ENCODE results near the gene FGF14. TPM values are rescaled to one million over a fixed set of nuclear protein-coding genes. Genes with fewer than 3 reads are reported as not detected.

Gene FGF14
- total RNA-seq, 1 donor from 2014 or later: not detected

GRCh38 chr13:101757446-101758039, 644.3 kb downstream of the FGF14 start:
- no peaks in the 10 kb centered on the region for H3K36me3 ChIP-seq (ENCODE audit: control insufficient read depth, insufficient read depth, low read length)
- H3K27me3 ChIP-seq (ENCODE audit: control insufficient read depth, insufficient read depth, low read length): no peaks in the 10 kb centered on the region
- no peak for DNase-seq (ENCODE audit: low read depth)
- no peak overlapping the region for H3K4me3 ChIP-seq (ENCODE audit: low read depth, low read length)
- peak; percentile 57 for TF ChIP-seq CTCF (IDR thresholded peaks at IDR 0.05; ENCODE audit: insufficient read depth, low read length, poor library complexity, severe bottlenecking)

GRCh38 chr13:101755228-101755887, 646.5 kb downstream of the FGF14 start:
- TF ChIP-seq CTCF (IDR thresholded peaks at IDR 0.05; ENCODE audit: insufficient read depth, low read length, poor library complexity, severe bottlenecking): no peak
- no peak overlapping the region for H3K4me3 ChIP-seq (ENCODE audit: low read depth, low read length)
- H3K36me3 ChIP-seq (ENCODE audit: control insufficient read depth, insufficient read depth, low read length): no peaks in the 10 kb centered on the region
- H3K27me3 ChIP-seq (ENCODE audit: control insufficient read depth, insufficient read depth, low read length): no peaks in the 10 kb centered on the region
- DNase-seq (ENCODE audit: low read depth): no peak

GRCh38 chr13:101752432-101752831, 649.4 kb downstream of the FGF14 start:
- no peak for TF ChIP-seq CTCF (IDR thresholded peaks at IDR 0.05; ENCODE audit: insufficient read depth, low read length, poor library complexity, severe bottlenecking)
- H3K4me3 ChIP-seq (ENCODE audit: low read depth, low read length): no peak overlapping the region
- H3K36me3 ChIP-seq (ENCODE audit: control insufficient read depth, insufficient read depth, low read length): no peaks in the 10 kb centered on the region
- DNase-seq (ENCODE audit: low read depth): no peak
- no peaks in the 10 kb centered on the region for H3K27me3 ChIP-seq (ENCODE audit: control insufficient read depth, insufficient read depth, low read length)

GRCh38 chr13:101751488-101751887, 650.4 kb downstream of the FGF14 start:
- DNase-seq (ENCODE audit: low read depth): no peak
- Histone ChIP-seq H3K27me3 (ENCODE audit: control insufficient read depth, insufficient read depth, low read length) (no peaks in the 10 kb centered on the region), H3K4me3 (ENCODE audit: low read depth, low read length) (no peak overlapping the region), H3K36me3 (ENCODE audit: control insufficient read depth, insufficient read depth, low read length) (no peaks in the 10 kb centered on the region)
- TF ChIP-seq CTCF (IDR thresholded peaks at IDR 0.05; ENCODE audit: insufficient read depth, low read length, poor library complexity, severe bottlenecking): no peak

- no peak for TF ChIP-seq CTCF (IDR thresholded peaks at IDR 0.05; ENCODE audit: insufficient read depth, low read length, poor library complexity, severe bottlenecking)
- no peak overlapping the region for H3K4me3 ChIP-seq (ENCODE audit: low read depth, low read length)
- H3K36me3 ChIP-seq (ENCODE audit: control insufficient read depth, insufficient read depth, low read length): no peaks in the 10 kb centered on the region
- DNase-seq (ENCODE audit: low read depth): no peak
- H3K27me3 ChIP-seq (ENCODE audit: control insufficient read depth, insufficient read depth, low read length): no peaks in the 10 kb centered on the region
Observed at GRCh38 chr13:101749584-101749983, 652.3 kb downstream of the FGF14 start.

GRCh38 chr13:101747039-101747438, 654.8 kb downstream of the FGF14 start:
- DNase-seq (ENCODE audit: low read depth): peak; percentile 38
- TF ChIP-seq CTCF (IDR thresholded peaks at IDR 0.05; ENCODE audit: insufficient read depth, low read length, poor library complexity, severe bottlenecking): no peak
- H3K4me3 ChIP-seq (ENCODE audit: low read depth, low read length): no peak overlapping the region
- no peaks in the 10 kb centered on the region for H3K36me3 ChIP-seq (ENCODE audit: control insufficient read depth, insufficient read depth, low read length)
- H3K27me3 ChIP-seq (ENCODE audit: control insufficient read depth, insufficient read depth, low read length): no peaks in the 10 kb centered on the region
